Nephron progenitor cell (in vitro differentiated cells): ENCODE measurements around the gene ELMO3.

ENCODE experiments used
- DNase-seq: peaks from one replicate; pipeline ENCODE4 v3.0.0; 2021
- H3K27ac Mint-ChIP-seq: 2 replicates; pipeline ENCODE4 v1.8.0; 2021; ENCODE audit warnings: mild to moderate bottlenecking, moderate library complexity, mixed read lengths
- H3K27me3 Mint-ChIP-seq: 2 replicates; pipeline ENCODE4 v1.8.0; 2021; ENCODE audit warnings: mild to moderate bottlenecking, low read depth, mixed read lengths; ENCODE audit not compliant: poor library complexity
- H3K36me3 Mint-ChIP-seq: 2 replicates; pipeline ENCODE4 v1.8.0; 2021; ENCODE audit warnings: low read depth, mixed read lengths
- H3K4me1 Mint-ChIP-seq: 2 replicates; pipeline ENCODE4 v1.8.0; 2021; ENCODE audit warnings: mixed read lengths
- H3K4me3 Mint-ChIP-seq: 2 replicates; pipeline ENCODE4 v1.8.0; 2021; ENCODE audit warnings: mild to moderate bottlenecking, moderate library complexity, mixed read lengths
- H3K9me3 Mint-ChIP-seq: 2 replicates; pipeline ENCODE4 v1.8.0; 2021; ENCODE audit warnings: mild to moderate bottlenecking, moderate library complexity, mixed read lengths
- TF ChIP-seq, protein P1 (sequence below): fragments of 200-600 bp; sonication (generic); IDR thresholded peaks from 2 replicates; pipeline ENCODE4 v1.5.0; 2021; ENCODE audit warnings: antibody characterized with exemption

Gene ELMO3

DNA sequence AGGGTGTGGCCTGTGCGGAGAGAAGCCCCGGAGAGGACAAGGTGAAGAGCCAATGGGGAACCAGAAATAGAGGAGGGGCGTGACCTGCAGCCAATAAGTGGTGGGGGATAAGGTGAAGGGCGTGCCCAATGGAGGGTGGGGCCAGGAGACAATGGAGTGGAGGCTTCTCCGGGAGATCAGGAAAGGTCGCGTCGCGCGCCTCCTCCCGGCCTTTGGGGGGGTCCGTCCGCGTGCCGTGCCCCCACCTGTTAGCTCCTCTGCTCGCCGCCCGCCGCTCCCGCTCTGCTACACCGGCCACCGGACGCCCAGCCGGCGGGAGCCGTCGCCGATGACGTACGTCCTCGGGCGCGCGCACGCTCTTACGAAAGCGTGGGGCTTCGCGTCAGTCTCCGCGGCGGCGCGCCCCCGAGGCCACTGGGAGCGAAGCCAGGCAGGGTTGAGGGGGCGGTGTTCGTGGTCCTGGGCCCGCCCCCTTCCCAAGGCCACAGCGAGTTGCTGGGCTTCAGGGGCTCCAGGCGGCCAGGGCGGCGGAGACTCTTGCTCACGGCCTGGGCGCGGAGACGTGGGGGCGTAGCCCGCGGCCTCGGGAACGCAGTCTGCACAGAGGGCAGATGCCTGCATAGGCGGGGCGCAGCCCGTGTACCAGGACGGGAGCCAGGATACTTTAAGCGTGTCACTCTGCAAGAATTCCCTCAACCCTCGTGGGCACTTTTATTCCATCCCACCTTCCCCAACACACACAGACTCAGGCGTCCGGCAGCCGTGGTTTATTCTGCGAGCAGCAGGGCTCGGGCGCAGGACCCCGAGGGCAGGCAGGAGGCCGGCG lies 15.1 kb upstream of the ELMO3 start, which contains the start of gene MATCAP1:
Gene MATCAP1 (minus strand): TSS at position 337 of the 826 bp plus-strand sequence. CDS start 3,353 bp downstream, outside the sequence.
- H3K36me3 Mint-ChIP-seq: no peaks in the 10 kb centered on the region
- H3K4me1 Mint-ChIP-seq: peaks cover 11% of the 10 kb centered on the region
- TF ChIP-seq, protein P1, sequence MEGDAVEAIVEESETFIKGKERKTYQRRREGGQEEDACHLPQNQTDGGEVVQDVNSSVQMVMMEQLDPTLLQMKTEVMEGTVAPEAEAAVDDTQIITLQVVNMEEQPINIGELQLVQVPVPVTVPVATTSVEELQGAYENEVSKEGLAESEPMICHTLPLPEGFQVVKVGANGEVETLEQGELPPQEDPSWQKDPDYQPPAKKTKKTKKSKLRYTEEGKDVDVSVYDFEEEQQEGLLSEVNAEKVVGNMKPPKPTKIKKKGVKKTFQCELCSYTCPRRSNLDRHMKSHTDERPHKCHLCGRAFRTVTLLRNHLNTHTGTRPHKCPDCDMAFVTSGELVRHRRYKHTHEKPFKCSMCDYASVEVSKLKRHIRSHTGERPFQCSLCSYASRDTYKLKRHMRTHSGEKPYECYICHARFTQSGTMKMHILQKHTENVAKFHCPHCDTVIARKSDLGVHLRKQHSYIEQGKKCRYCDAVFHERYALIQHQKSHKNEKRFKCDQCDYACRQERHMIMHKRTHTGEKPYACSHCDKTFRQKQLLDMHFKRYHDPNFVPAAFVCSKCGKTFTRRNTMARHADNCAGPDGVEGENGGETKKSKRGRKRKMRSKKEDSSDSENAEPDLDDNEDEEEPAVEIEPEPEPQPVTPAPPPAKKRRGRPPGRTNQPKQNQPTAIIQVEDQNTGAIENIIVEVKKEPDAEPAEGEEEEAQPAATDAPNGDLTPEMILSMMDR: no peak
- H3K27me3 Mint-ChIP-seq: peaks cover 46% of the 10 kb centered on the region
- peaks cover 3% of the 10 kb centered on the region for H3K9me3 Mint-ChIP-seq
- H3K4me3 Mint-ChIP-seq: peak within 1 kb of the TSS; percentile 28
- no peak within 1 kb of the TSS for H3K27ac Mint-ChIP-seq
- peak; percentile 96 for DNase-seq

DNA sequence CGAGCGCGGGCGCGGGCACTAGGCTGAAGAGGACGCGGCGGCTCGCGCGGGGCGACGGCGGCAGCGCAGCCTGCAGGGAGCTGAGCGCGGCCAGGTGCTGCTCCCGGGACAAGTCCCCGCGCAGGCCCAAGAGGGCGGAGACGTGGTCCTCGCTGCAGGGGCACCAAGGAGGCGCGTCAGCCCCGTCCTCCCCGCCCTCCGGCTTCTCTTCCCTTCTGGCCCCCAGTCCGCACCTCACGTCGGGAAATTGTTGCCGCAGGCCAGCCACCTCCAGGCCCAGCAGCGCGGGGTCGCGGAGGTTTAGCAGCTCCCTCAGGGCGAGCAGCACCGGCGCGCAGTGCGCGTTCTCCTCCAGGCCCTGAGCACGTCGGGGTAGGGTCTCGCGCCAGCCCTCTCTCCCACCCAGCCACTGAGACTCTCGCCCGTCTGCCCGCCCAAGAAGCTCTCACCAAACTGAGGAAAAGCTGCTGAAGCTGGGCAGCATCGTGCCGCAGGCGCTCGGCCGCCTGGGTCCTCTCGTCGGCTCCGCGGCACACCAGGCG lies 14.4 kb upstream of the ELMO3 start:
- TF ChIP-seq, protein P1: no peak
- Mint-ChIP-seq H3K4me3 (peak overlapping the region; percentile 28), H3K4me1 (peaks cover 8% of the 10 kb centered on the region), H3K9me3 (peaks cover 3% of the 10 kb centered on the region), H3K27me3 (peaks cover 41% of the 10 kb centered on the region), H3K36me3 (no peaks in the 10 kb centered on the region), H3K27ac (no peak overlapping the region)
- DNase-seq: no peak

DNA sequence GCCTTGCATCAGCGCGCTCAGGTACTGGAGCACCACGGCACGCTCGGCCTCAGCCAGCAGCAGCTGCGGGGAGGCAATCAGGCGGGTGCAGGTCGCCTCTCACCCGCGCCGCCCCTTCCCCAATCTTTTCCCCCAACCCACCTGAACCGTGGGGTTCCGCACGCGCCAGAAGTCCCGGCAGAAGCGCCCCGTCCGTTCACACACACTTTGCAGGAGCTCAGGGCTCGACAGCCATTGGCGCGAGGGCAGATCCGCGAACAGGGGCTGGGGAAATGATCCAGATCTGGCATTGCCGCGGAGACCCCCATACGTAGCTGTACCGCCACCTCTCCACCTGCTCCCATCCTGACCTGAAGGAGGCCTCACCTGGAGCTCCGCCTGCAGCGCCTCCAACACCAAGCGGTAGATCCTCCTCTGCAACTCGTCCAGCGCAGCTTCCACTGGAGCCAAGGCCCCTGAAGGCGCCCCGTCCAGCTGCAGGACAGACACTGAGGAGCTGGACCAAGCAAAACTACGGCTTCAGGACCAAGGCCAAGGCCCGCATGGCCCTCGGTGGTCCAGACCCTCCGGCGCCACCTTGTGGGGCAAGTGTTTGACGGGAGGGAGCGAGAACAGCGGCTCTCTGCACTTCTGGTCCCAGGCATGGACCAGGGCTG lies 13.8 kb upstream of the ELMO3 start:
- Mint-ChIP-seq H3K4me1 (peaks cover 12% of the 10 kb centered on the region), H3K27me3 (peaks cover 37% of the 10 kb centered on the region), H3K9me3 (peaks cover 3% of the 10 kb centered on the region), H3K36me3 (no peaks in the 10 kb centered on the region), H3K27ac (peak overlapping the region; percentile 37), H3K4me3 (peak overlapping the region; percentile 93)
- TF ChIP-seq, protein P1: peak; percentile 76
- peak; percentile 98 for DNase-seq

DNA sequence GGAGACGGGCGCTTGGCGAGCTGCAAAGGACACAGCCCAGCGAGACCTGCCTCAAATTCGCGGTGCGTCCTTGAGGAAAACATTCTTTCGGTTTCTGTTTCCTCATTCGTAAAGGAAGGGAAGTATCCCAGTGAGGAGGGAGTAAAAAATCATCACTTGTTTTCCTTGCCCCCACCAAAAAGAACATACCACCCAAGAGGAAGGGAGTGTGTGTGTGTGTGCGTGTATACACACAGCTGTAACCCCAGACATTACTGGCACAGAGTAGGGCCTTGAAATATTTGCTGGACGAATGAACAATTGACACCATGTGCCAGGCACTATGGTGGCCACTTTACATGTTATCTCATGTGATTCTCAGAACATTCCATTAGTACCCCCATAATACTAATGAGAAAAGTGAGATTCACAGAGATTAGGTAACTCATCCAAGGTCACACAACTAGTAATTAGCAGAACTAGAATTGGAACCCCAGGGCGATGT lies 13.2 kb upstream of the ELMO3 start:
- H3K4me3 Mint-ChIP-seq: peak overlapping the region; percentile 93
- H3K27ac Mint-ChIP-seq: no peak overlapping the region
- peaks cover 37% of the 10 kb centered on the region for H3K27me3 Mint-ChIP-seq
- no peaks in the 10 kb centered on the region for H3K36me3 Mint-ChIP-seq
- peaks cover 18% of the 10 kb centered on the region for H3K4me1 Mint-ChIP-seq
- TF ChIP-seq, protein P1: no peak
- H3K9me3 Mint-ChIP-seq: peaks cover 3% of the 10 kb centered on the region
- no peak for DNase-seq

DNA sequence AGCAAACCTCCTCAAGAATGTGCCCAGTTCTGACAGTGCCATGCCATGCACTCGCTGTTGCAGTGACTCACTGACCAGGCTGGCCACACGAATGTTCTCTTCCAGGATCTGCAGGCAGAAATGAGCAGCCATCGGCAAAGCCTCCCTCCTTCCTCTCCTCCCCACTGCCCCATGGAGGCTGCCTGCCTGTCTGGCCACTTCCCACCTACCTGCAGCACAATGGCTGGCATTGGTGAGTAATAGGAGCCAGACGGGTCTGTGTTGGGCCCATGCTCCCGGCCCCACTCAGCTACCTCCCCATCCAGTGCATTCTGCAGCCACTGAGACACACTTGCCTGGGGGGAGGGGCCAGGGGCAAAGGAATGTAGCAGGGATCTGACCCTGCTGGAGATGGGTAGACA lies 12.4 kb upstream of the ELMO3 start:
- H3K4me3 Mint-ChIP-seq: no peak overlapping the region
- peaks cover 37% of the 10 kb centered on the region for H3K27me3 Mint-ChIP-seq
- peaks cover 3% of the 10 kb centered on the region for H3K9me3 Mint-ChIP-seq
- TF ChIP-seq, protein P1: no peak
- DNase-seq: no peak
- no peaks in the 10 kb centered on the region for H3K36me3 Mint-ChIP-seq
- H3K27ac Mint-ChIP-seq: no peak overlapping the region
- H3K4me1 Mint-ChIP-seq: peaks cover 23% of the 10 kb centered on the region
